Sigmoid colon (tissue), 4 donors: ENCODE data around the gene CD300H.

Experiments
- CTCF ChIP-seq, 4 experiments: fragments of 450-650 bp in 3 of 4; fragments of 200-600 bp in 1 of 4; IDR thresholded peaks; one replicate each; pipeline ENCODE4 v1.5.1; 2016 to 2019; ENCODE audit warnings: antibody characterized with exemption in 4 of 4, mild to moderate bottlenecking in 3 of 4, moderate library complexity in 2 of 4
- EP300 ChIP-seq, 4 donors: sonication (generic); formaldehyde crosslinking; IDR thresholded peaks; one replicate each; pipeline ENCODE4 v1.6.1; 2017; ENCODE audit warnings: antibody characterized with exemption in 4 of 4
- POLR2A ChIP-seq, 2 donors: fragments of 450-650 bp; IDR thresholded peaks; one replicate each; pipeline ENCODE4 v1.6.1; 2016; ENCODE audit warnings: antibody characterized with exemption in 2 of 2, mild to moderate bottlenecking in 2 of 2, moderate library complexity in 2 of 2
- POLR2AphosphoS5 ChIP-seq, 4 donors: sonication (generic); formaldehyde crosslinking; IDR thresholded peaks; one replicate each; pipeline ENCODE4 v1.6.1; 2017; ENCODE audit warnings: antibody characterized with exemption in 4 of 4

GRCh38 chr17:74530831-74531150 is 36.5 kb downstream of the CD300H start:
- TF ChIP-seq CTCF (IDR thresholded peaks at IDR 0.05) (no peak), EP300 (IDR thresholded peaks at IDR 0.05) (no peak), POLR2A (IDR thresholded peaks at IDR 0.05) (no peak), POLR2AphosphoS5 (IDR thresholded peaks at IDR 0.05) (no peak)
